ENCODE measurements around the gene CYP4F2. TPM values are rescaled to one million over a fixed set of nuclear protein-coding genes. Genes with fewer than 3 reads are reported as not detected.
A peak's percentile ranks its signal among the peaks of the same experiment; 100 is the strongest.
"Not testable (repeated sequence)": the region's sequence is repeated elsewhere in the genome, so short reads cannot be mapped to it uniquely, and the experiment has no call there.

Gene CYP4F2
- total and polyA plus RNA-seq, 2 experiments from 2014 or later: not detected

DNA sequence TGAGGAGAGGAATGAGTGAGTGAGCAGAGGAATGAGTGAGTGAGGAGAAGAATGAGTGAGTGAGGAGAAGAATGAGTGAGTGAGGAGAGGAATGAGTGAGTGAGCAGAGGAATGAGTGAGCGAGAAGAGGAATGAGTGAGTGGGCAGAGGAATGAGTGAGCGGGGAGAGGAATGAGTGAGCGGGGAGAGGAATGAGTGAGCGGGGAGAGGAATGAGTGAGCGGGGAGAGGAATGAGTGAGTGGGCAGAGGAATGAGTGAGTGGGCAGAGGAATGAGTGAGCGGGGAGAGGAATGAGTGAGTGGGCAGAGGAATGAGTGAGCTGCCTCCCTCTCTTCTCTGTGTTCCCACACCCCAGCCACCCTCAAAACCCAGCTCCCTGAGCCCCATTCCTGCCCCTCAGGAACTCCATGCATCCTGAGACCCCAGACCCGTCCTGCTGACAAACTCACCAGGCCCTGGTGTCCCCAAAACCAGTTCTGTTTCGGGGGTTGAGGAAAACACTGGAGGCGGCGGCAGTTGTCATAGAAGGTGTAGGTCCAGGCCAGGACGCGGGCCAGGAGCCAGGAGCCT, 36.0 kb upstream of the CYP4F2 start:
- H3F3A ChIP-seq (ENCODE audit: insufficient read depth); H2AFZ ChIP-seq; H3K36me3 ChIP-seq (ENCODE audit: low read depth); H4K20me1 ChIP-seq (ENCODE audit: insufficient read depth); H3K9me2 ChIP-seq (ENCODE audit: insufficient read depth); H3K4me1 ChIP-seq (ENCODE audit: insufficient read depth); H3K27ac ChIP-seq; DNase-seq; H3K9ac ChIP-seq; in situ Hi-C loops (cut with MboI); H3K9me3 ChIP-seq (ENCODE audit: low read depth); H3K4me3 ChIP-seq; H3K4me2 ChIP-seq (ENCODE audit: unreplicated experiment); H3K27me3 ChIP-seq (replicated peaks; ENCODE audit: insufficient read depth); H3K79me2 ChIP-seq (ENCODE audit: insufficient read depth): not testable (repeated sequence)
- peak; percentile 67 for TF ChIP-seq EZH2 (IDR thresholded peaks at IDR 0.05; ENCODE audit: insufficient read depth, poor library complexity, severe bottlenecking)
- WGBS, 2 experiments (ENCODE audit: low coverage in 1 of 2, low lambda C conversion rate in 2 of 2, missing lambda C conversion rate in 2 of 2): 15 to 38% methylated on average over 6 to 12 of the region's 12 CpGs

DNA sequence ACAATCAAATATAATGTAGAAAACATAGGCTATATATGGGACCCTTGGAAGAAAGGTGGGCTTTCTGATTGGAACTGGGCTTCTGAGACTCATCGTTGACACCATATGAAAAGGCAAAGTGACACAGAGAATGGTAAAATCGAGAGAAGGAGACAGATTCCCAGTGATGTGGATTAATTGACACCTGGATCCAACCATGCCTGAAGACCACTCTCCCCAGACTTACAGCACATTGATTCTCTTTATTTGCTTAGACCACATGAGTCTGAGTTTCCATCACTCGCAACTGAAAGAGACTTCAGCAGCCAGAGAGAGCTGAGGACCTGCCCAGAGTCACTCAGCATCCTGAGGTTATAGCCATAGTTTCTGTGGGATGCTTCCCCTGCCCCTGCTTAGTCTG, 30.4 kb upstream of the CYP4F2 start:
- H2AFZ ChIP-seq: no peak overlapping the region
- WGBS, 2 experiments (ENCODE audit: low coverage in 1 of 2, low lambda C conversion rate in 2 of 2, missing lambda C conversion rate in 2 of 2): 37 to 44% methylated on average over 3 of the region's 3 CpGs

DNA sequence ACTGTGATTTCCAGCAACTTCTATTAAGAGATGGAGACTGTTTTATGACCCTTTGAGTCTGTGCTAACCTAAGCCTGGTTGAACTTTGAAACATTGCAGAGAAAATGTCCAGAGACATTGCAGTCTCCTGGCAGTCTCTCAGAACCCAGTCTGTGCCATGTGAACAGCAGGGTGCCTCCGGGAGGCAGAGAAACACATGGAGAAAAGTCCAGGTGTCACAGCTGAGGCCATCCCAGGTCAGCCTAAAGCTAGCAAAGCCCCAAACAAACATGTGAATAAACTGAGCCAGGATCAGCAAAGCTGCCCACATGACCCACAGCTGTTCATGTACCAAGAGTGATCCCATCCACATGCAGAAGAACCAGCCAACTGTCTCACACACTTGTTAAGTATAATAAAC, 28.6 kb upstream of the CYP4F2 start:
- no peaks in the 10 kb centered on the region for H3K27me3 ChIP-seq (replicated peaks; ENCODE audit: insufficient read depth)
- H3K36me3 ChIP-seq (ENCODE audit: low read depth): no peaks in the 10 kb centered on the region
- H4K20me1 ChIP-seq (ENCODE audit: insufficient read depth): no peaks in the 10 kb centered on the region
- H3K4me2 ChIP-seq (ENCODE audit: unreplicated experiment): no peak overlapping the region
- TF ChIP-seq EZH2 (IDR thresholded peaks at IDR 0.05; ENCODE audit: insufficient read depth, poor library complexity, severe bottlenecking): no peak
- no peak for TF ChIP-seq EZH2phosphoT487 (IDR thresholded peaks at IDR 0.05; ENCODE audit: insufficient read depth, low read depth)
- no peaks in the 10 kb centered on the region for H3K79me2 ChIP-seq (ENCODE audit: insufficient read depth)
- no peaks in the 10 kb centered on the region for H3K9me3 ChIP-seq (ENCODE audit: low read depth)
- H3K27ac ChIP-seq: no peak overlapping the region
- no peak overlapping the region for H3K9ac ChIP-seq
- H3K4me1 ChIP-seq (ENCODE audit: insufficient read depth): no peaks in the 10 kb centered on the region
- no peak for DNase-seq
- no peaks in the 10 kb centered on the region for H3K9me2 ChIP-seq (ENCODE audit: insufficient read depth)
- WGBS, 2 experiments (ENCODE audit: low coverage in 1 of 2, low lambda C conversion rate in 2 of 2, missing lambda C conversion rate in 2 of 2): 0% methylated on average over 1 of the region's 1 CpG; no CpG with 5 or more reads in 1 of the 2 experiments
- in situ Hi-C loops (cut with MboI): no loop called here
- no peaks in the 10 kb centered on the region for H3F3A ChIP-seq (ENCODE audit: insufficient read depth)
- H2AFZ ChIP-seq: no peak overlapping the region
- H3K4me3 ChIP-seq: no peak overlapping the region

More for the DNA sequence above, 30.4 kb upstream of the CYP4F2 start:
- no peaks in the 10 kb centered on the region for H3K79me2 ChIP-seq (ENCODE audit: insufficient read depth)
- H3K36me3 ChIP-seq (ENCODE audit: low read depth): no peaks in the 10 kb centered on the region
- no peak for TF ChIP-seq EZH2 (IDR thresholded peaks at IDR 0.05; ENCODE audit: insufficient read depth, poor library complexity, severe bottlenecking)
- no peak for TF ChIP-seq EZH2phosphoT487 (IDR thresholded peaks at IDR 0.05; ENCODE audit: insufficient read depth, low read depth)
- H4K20me1 ChIP-seq (ENCODE audit: insufficient read depth): no peaks in the 10 kb centered on the region
- in situ Hi-C loops (cut with MboI): no loop called here
- H3K27ac ChIP-seq: no peak overlapping the region
- H3K9me3 ChIP-seq (ENCODE audit: low read depth): no peaks in the 10 kb centered on the region
- H3K9ac ChIP-seq: no peak overlapping the region
- no peak for DNase-seq
- no peaks in the 10 kb centered on the region for H3K27me3 ChIP-seq (replicated peaks; ENCODE audit: insufficient read depth)
- H3K4me3 ChIP-seq: no peak overlapping the region
- no peaks in the 10 kb centered on the region for H3K4me1 ChIP-seq (ENCODE audit: insufficient read depth)
- no peak overlapping the region for H3K4me2 ChIP-seq (ENCODE audit: unreplicated experiment)
- H3F3A ChIP-seq (ENCODE audit: insufficient read depth): no peaks in the 10 kb centered on the region
- no peaks in the 10 kb centered on the region for H3K9me2 ChIP-seq (ENCODE audit: insufficient read depth)

DNA sequence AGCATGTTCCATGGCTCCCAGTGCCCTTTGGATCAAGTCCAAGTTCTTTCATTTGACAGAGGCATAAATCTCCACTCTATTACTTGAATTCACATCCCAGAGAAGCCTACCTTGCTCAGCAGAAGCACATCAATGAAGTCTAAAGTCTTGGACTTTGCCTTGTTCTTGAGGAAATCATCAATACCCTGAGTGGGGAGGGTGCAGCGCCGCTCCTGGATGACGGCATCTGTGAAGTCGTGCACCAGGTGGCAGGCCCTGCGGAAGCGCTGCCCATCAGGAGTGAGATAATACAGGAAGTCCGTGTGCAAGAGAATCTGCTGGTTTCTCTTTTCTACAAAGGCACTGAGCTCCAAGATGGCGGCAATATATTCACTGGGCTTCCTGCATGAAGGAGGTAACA, 25.8 kb upstream of the CYP4F2 start:
- Histone ChIP-seq H3K4me1 (ENCODE audit: insufficient read depth) (no peaks in the 10 kb centered on the region), H2AFZ (no peak overlapping the region), H3K36me3 (ENCODE audit: low read depth) (no peaks in the 10 kb centered on the region), H3K4me3 (no peak overlapping the region), H3F3A (ENCODE audit: insufficient read depth) (no peaks in the 10 kb centered on the region), H3K9ac (no peak overlapping the region), H3K9me2 (ENCODE audit: insufficient read depth) (no peaks in the 10 kb centered on the region), H3K79me2 (ENCODE audit: insufficient read depth) (no peaks in the 10 kb centered on the region), H3K27ac (no peak overlapping the region), H3K9me3 (ENCODE audit: low read depth) (no peaks in the 10 kb centered on the region), H3K27me3 (replicated peaks; ENCODE audit: insufficient read depth) (no peaks in the 10 kb centered on the region), H3K4me2 (ENCODE audit: unreplicated experiment) (no peak overlapping the region), H4K20me1 (ENCODE audit: insufficient read depth) (no peaks in the 10 kb centered on the region)
- WGBS, 2 experiments (ENCODE audit: low coverage in 1 of 2, low lambda C conversion rate in 2 of 2, missing lambda C conversion rate in 2 of 2): 54 to 55% methylated on average over 8 of the region's 8 CpGs
- no peak for DNase-seq
- TF ChIP-seq EZH2 (IDR thresholded peaks at IDR 0.05; ENCODE audit: insufficient read depth, poor library complexity, severe bottlenecking) (no peak), EZH2phosphoT487 (IDR thresholded peaks at IDR 0.05; ENCODE audit: insufficient read depth, low read depth) (no peak)
- in situ Hi-C loops (cut with MboI): no loop called here

DNA sequence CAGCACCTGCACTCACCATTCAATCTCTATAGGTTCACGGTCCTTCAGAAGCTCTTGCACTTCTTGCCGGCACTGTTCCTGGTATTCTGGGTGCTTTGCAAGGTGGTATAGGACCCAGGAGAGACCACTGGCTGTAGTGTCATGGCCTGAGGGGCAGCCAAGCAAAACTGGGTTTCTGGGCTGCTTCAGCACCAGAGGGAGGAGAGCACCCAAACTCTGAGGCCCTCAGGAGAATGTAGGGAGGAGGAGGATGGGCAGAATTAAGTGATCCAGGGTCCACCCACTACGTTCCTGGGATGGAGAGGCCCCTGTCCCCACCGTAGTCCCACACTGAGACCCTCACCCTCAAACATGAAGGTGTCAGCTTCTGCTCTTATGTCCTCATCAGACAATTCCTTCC, 24.1 kb upstream of the CYP4F2 start:
- Histone ChIP-seq H2AFZ (no peak overlapping the region), H3K9me2 (ENCODE audit: insufficient read depth) (no peaks in the 10 kb centered on the region), H4K20me1 (ENCODE audit: insufficient read depth) (no peaks in the 10 kb centered on the region), H3K4me2 (ENCODE audit: unreplicated experiment) (no peak overlapping the region), H3K36me3 (ENCODE audit: low read depth) (no peaks in the 10 kb centered on the region), H3K9ac (no peak overlapping the region), H3K9me3 (ENCODE audit: low read depth) (no peaks in the 10 kb centered on the region), H3K4me1 (ENCODE audit: insufficient read depth) (no peaks in the 10 kb centered on the region), H3K27ac (no peak overlapping the region), H3K79me2 (ENCODE audit: insufficient read depth) (no peaks in the 10 kb centered on the region), H3F3A (ENCODE audit: insufficient read depth) (no peaks in the 10 kb centered on the region), H3K4me3 (no peak overlapping the region), H3K27me3 (replicated peaks; ENCODE audit: insufficient read depth) (no peaks in the 10 kb centered on the region)
- 14 to 29% methylated on average over 4 of the region's 4 CpGs for WGBS, 2 experiments (ENCODE audit: low coverage in 1 of 2, low lambda C conversion rate in 2 of 2, missing lambda C conversion rate in 2 of 2)
- TF ChIP-seq EZH2phosphoT487 (IDR thresholded peaks at IDR 0.05; ENCODE audit: insufficient read depth, low read depth): no peak
- no peak for TF ChIP-seq EZH2 (IDR thresholded peaks at IDR 0.05; ENCODE audit: insufficient read depth, poor library complexity, severe bottlenecking)
- no peak for DNase-seq
- in situ Hi-C loops (cut with MboI): no loop called here
